MM.1S (cell line): ENCODE measurements around the gene TUBA3C.
"Not testable (repeated sequence)": the region's sequence is repeated elsewhere in the genome, so short reads cannot be mapped to it uniquely, and the experiment has no call there.

Experiments used
- DNase-seq: peaks from one replicate; pipeline ENCODE4 v3.0.0-alpha.2; 2015
- H2AFZ ChIP-seq: fragments of 300-600 bp; sonication (generic); 2 replicates; pipeline ENCODE4 v1.6.0; 2016; ENCODE audit warnings: antibody characterized with exemption, low read length
- H3F3A ChIP-seq: fragments of 300-600 bp; sonication (generic); 2 replicates; pipeline ENCODE4 v1.6.1; 2016; ENCODE audit warnings: mild to moderate bottlenecking, antibody characterized with exemption, low read length, moderate library complexity, mixed read lengths; ENCODE audit not compliant: insufficient read depth
- H3K27ac ChIP-seq: fragments of 300-600 bp; sonication (generic); 2 replicates; pipeline ENCODE4 v1.5.1; 2016; ENCODE audit warnings: mild to moderate bottlenecking, low read length
- H3K27me3 ChIP-seq: fragments of 300-600 bp; sonication (generic); replicated peaks from 2 replicates; pipeline ENCODE4 v1.6.0; 2016; ENCODE audit warnings: low read length; ENCODE audit not compliant: insufficient read depth
- H3K36me3 ChIP-seq: fragments of 300-600 bp; sonication (generic); replicated peaks from 2 replicates; pipeline ENCODE4 v1.6.1; 2016; ENCODE audit warnings: mild to moderate bottlenecking, low read length, mixed read lengths; ENCODE audit not compliant: insufficient read depth
- H3K4me1 ChIP-seq: fragments of 300-600 bp; sonication (generic); 2 replicates; pipeline ENCODE4 v1.6.1; 2016; ENCODE audit warnings: low read length, mixed read lengths
- H3K4me2 ChIP-seq: fragments of 300-600 bp; sonication (generic); 2 replicates; pipeline ENCODE4 v1.6.0; 2016; ENCODE audit warnings: low read depth, low read length
- H3K4me3 ChIP-seq: fragments of 300-600 bp; sonication (generic); 2 replicates; pipeline ENCODE4 v1.5.1; 2016; ENCODE audit warnings: low read length, mixed read lengths
- H3K79me2 ChIP-seq: fragments of 300-600 bp; sonication (generic); 2 replicates; pipeline ENCODE4 v1.6.1; 2016; ENCODE audit warnings: mixed run types, low read length, mixed read lengths
- H3K9ac ChIP-seq: fragments of 300-600 bp; sonication (generic); 2 replicates; pipeline ENCODE4 v1.6.1; 2016; ENCODE audit warnings: low read length, mixed read lengths
- H3K9me2 ChIP-seq: fragments of 300-600 bp; sonication (generic); replicated peaks from 2 replicates; pipeline ENCODE4 v1.6.1; 2016; ENCODE audit warnings: mild to moderate bottlenecking, low read length, mixed read lengths; ENCODE audit not compliant: insufficient read depth
- H3K9me3 ChIP-seq: fragments of 300-600 bp; sonication (generic); replicated peaks from 2 replicates; pipeline ENCODE4 v1.6.1; 2016; ENCODE audit warnings: mild to moderate bottlenecking, low read length, mixed read lengths; ENCODE audit not compliant: insufficient read depth
- H4K20me1 ChIP-seq: fragments of 300-600 bp; sonication (generic); 2 replicates; pipeline ENCODE4 v1.6.1; 2016; ENCODE audit warnings: mild to moderate bottlenecking, low read length, moderate library complexity, mixed read lengths; ENCODE audit not compliant: insufficient read depth
- EZH2 ChIP-seq: fragments of 300-600 bp; sonication (generic); optimal IDR thresholded peaks from 2 replicates; pipeline ENCODE3; 2017; ENCODE audit warnings: low read depth, mild to moderate bottlenecking, antibody characterized with exemption, low read length, mixed read lengths
- EZH2phosphoT487 ChIP-seq: fragments of 300-600 bp; sonication (generic); IDR thresholded peaks from 2 replicates; pipeline ENCODE4 v1.6.1; 2018; ENCODE audit warnings: antibody characterized with exemption, low read length
- TF ChIP-seq, protein P1 (sequence below): fragments of 300-600 bp; sonication (generic); IDR thresholded peaks from 2 replicates; pipeline ENCODE4 v1.5.1; 2016; ENCODE audit warnings: antibody characterized with exemption, low read length, mixed read lengths

Gene TUBA3C

DNA sequence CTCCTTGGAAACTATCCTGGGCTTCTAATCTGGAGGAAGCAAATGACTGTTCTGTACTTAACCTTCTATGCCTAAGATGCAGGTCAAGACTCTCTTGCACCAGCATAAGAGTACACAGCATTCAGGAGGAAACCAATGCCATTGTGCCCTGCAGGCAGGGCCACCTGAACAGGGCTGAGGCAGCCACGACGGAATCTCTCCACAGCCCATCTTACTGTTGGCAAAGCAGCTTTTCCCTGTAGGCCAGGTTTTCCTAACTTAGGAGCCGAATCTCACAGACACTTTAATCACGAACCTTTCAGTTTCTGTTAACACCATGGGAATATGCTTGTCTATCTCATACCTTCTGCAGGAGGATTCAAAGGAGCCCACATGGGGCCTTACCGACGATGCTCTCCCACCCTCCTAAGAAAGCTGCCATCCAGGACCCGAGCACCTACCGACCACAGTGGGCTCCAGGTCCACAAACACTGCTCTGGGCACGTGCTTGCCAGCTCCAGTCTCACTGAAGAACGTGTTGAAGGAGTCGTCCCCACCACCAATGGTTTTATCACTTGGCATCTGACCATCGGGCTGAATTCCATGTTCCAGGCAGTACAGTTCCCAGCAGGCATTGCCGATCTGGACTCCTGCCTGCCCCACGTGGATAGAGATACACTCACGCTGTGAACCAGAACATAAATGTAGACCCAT, 2.6 kb downstream of the TUBA3C start:
- Histone ChIP-seq H3K79me2 (no peaks in the 10 kb centered on the region), H3K9ac (no peak overlapping the region), H3K27me3 (no peaks in the 10 kb centered on the region), H2AFZ (no peak overlapping the region), H4K20me1 (no peaks in the 10 kb centered on the region), H3K4me2 (no peak overlapping the region), H3K36me3 (no peaks in the 10 kb centered on the region), H3K4me1 (no peaks in the 10 kb centered on the region), H3K27ac (no peak overlapping the region), H3K9me3 (no peaks in the 10 kb centered on the region), H3K9me2 (no peaks in the 10 kb centered on the region), H3K4me3 (no peak overlapping the region), H3F3A (no peaks in the 10 kb centered on the region)
- no peak for DNase-seq
- TF ChIP-seq, protein P1, sequence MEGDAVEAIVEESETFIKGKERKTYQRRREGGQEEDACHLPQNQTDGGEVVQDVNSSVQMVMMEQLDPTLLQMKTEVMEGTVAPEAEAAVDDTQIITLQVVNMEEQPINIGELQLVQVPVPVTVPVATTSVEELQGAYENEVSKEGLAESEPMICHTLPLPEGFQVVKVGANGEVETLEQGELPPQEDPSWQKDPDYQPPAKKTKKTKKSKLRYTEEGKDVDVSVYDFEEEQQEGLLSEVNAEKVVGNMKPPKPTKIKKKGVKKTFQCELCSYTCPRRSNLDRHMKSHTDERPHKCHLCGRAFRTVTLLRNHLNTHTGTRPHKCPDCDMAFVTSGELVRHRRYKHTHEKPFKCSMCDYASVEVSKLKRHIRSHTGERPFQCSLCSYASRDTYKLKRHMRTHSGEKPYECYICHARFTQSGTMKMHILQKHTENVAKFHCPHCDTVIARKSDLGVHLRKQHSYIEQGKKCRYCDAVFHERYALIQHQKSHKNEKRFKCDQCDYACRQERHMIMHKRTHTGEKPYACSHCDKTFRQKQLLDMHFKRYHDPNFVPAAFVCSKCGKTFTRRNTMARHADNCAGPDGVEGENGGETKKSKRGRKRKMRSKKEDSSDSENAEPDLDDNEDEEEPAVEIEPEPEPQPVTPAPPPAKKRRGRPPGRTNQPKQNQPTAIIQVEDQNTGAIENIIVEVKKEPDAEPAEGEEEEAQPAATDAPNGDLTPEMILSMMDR: no peak
- TF ChIP-seq EZH2phosphoT487 (no peak), EZH2 (no peak)

DNA sequence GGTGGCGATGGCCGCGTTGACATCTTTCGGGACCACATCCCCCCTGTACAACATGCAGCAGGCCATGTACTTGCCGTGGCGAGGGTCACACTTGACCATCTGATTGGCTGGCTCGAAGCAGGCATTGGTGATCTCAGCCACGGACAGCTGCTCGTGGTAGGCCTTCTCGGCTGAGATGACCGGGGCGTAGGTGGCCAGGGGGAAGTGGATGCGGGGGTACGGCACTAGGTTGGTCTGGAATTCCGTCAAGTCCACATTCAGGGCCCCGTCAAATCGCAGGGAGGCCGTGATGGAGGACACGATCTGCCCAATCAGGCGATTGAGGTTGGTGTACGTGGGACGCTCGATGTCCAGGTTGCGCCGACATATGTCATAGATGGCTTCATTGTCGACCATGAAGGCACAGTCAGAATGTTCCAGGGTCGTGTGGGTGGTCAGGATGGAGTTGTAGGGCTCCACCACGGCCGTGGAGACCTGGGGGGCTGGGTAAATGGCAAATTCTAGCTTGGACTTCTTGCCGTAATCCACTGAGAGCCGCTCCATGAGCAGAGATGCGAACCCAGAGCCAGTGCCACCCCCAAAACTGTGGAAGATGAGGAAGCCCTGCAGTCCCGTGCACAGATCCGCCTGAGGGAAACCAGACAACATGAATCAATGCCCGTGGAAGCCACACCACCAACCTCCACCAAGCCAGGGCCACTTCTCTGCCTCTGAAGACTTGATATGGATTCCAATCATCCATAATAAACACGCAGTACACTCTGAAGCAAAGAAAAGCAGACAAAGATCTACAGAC, 4.4 kb downstream of the TUBA3C start:
- H3F3A ChIP-seq, H3K4me2 ChIP-seq, H3K4me3 ChIP-seq, H3K9me3 ChIP-seq, H3K9ac ChIP-seq, H3K9me2 ChIP-seq, H4K20me1 ChIP-seq, DNase-seq, H3K4me1 ChIP-seq, H3K27ac ChIP-seq, H3K36me3 ChIP-seq, H3K27me3 ChIP-seq, H3K79me2 ChIP-seq, H2AFZ ChIP-seq: not testable (repeated sequence)

DNA sequence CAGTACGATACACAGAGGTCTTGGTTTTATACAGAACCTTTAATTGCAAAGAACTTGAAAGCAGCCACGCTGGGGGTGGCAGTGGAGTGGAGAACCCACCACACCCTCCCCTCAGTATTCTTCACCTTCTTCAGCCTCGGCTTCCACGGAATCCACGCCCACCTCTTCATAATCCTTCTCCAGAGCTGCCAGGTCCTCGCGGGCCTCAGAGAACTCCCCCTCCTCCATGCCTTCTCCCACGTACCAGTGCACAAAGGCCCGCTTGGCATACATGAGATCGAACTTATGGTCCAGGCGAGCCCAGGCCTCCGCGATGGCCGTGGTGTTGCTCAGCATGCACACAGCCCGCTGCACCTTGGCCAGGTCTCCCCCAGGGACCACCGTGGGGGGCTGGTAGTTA, 7.9 kb downstream of the TUBA3C start:
- Histone ChIP-seq H3K79me2 (no peaks in the 10 kb centered on the region), H3K9ac (no peak overlapping the region), H3K27me3 (no peaks in the 10 kb centered on the region), H3K4me1 (no peaks in the 10 kb centered on the region), H3K36me3 (no peaks in the 10 kb centered on the region), H3F3A (no peaks in the 10 kb centered on the region), H3K4me3 (no peak overlapping the region), H3K4me2 (no peak overlapping the region), H3K9me3 (no peaks in the 10 kb centered on the region), H2AFZ (no peak overlapping the region), H3K27ac (no peak overlapping the region), H4K20me1 (no peaks in the 10 kb centered on the region), H3K9me2 (no peaks in the 10 kb centered on the region)
- DNase-seq: no peak
- no peak for TF ChIP-seq EZH2
- TF ChIP-seq, protein P1: no peak
- no peak for TF ChIP-seq EZH2phosphoT487

DNA sequence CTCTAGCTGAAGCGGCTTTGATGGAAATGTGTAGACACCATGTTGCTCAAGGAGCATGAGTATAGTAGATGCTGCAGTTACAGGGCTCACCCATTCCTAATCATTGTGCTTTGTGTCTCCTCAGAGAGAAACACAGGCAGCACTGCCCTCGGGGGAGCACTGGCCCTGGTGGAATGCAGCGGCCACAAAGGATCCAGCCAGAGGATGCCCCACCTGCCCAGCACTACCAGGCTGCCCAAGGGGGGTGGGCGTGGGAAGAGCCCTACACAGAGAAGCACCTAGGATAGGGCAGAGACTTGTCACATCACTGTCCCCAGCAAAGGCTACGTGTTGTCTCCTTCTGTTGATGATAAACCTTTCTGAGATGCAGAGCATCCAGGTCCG, 9.0 kb downstream of the TUBA3C start:
- H3K4me3 ChIP-seq: no peak overlapping the region
- no peaks in the 10 kb centered on the region for H3K79me2 ChIP-seq
- H3K9ac ChIP-seq: no peak overlapping the region
- H3K9me2 ChIP-seq: no peaks in the 10 kb centered on the region
- no peaks in the 10 kb centered on the region for H3K4me1 ChIP-seq
- no peak overlapping the region for H3K27ac ChIP-seq
- no peaks in the 10 kb centered on the region for H3K27me3 ChIP-seq
- no peak for DNase-seq
- H3K9me3 ChIP-seq: no peaks in the 10 kb centered on the region
- H2AFZ ChIP-seq: no peak overlapping the region
- H3K36me3 ChIP-seq: no peaks in the 10 kb centered on the region
- TF ChIP-seq, protein P1: no peak
- no peak for TF ChIP-seq EZH2
- no peak for TF ChIP-seq EZH2phosphoT487
- H4K20me1 ChIP-seq: no peaks in the 10 kb centered on the region
- H3K4me2 ChIP-seq: no peak overlapping the region
- no peaks in the 10 kb centered on the region for H3F3A ChIP-seq
